Measurements from ENCODE around the gene CRYBG2.

The CRYBG2 gene

GRCh38 chr1:26368486-26368885 is 14.6 kb upstream of the CRYBG2 start:
- DNase-seq (ENCODE audit: low read depth) = no peak

- DNase-seq (ENCODE audit: low read depth) = no peak
Observed at GRCh38 chr1:26368006-26368405, 14.1 kb upstream of the CRYBG2 start.

- no peak for DNase-seq (ENCODE audit: low read depth)
Observed at GRCh38 chr1:26367441-26367840, 13.5 kb upstream of the CRYBG2 start.

GRCh38 chr1:26364956-26365355 is 11.0 kb upstream of the CRYBG2 start:
- DNase-seq (ENCODE audit: low read depth) = no peak

- DNase-seq (ENCODE audit: low read depth) = peak; percentile 74
Observed at GRCh38 chr1:26363549-26364448, 9.9 kb upstream of the CRYBG2 start.

- no peak for DNase-seq (ENCODE audit: low read depth)
Observed at GRCh38 chr1:26362331-26362730, 8.4 kb upstream of the CRYBG2 start.

- no peak for DNase-seq (ENCODE audit: low read depth)
Observed at GRCh38 chr1:26361605-26362122, 7.7 kb upstream of the CRYBG2 start.

GRCh38 chr1:26360807-26361604 is 7.1 kb upstream of the CRYBG2 start:
- no peak for DNase-seq (ENCODE audit: low read depth)

GRCh38 chr1:26359981-26360806 is 6.3 kb upstream of the CRYBG2 start:
- peak; percentile 36 for DNase-seq (ENCODE audit: low read depth)

GRCh38 chr1:26358411-26359384 is 4.8 kb upstream of the CRYBG2 start:
- peak; percentile 76 for DNase-seq (ENCODE audit: low read depth)

- no peak for DNase-seq (ENCODE audit: low read depth)
Observed at GRCh38 chr1:26357121-26357602, 3.2 kb upstream of the CRYBG2 start.

GRCh38 chr1:26356106-26356505 is 2.2 kb upstream of the CRYBG2 start:
- DNase-seq (ENCODE audit: low read depth) = no peak

- DNase-seq (ENCODE audit: low read depth) = no peak
Observed at GRCh38 chr1:26354972-26355371, 1.0 kb upstream of the CRYBG2 start.

- no peak for DNase-seq (ENCODE audit: low read depth)
Observed at GRCh38 chr1:26353210-26353859, 595 bp downstream of the CRYBG2 start.

GRCh38 chr1:26352338-26352679 is 1.6 kb downstream of the CRYBG2 start:
- DNase-seq (ENCODE audit: low read depth) = no peak

GRCh38 chr1:26351590-26352337 is 2.2 kb downstream of the CRYBG2 start:
- no peak for DNase-seq (ENCODE audit: low read depth)

GRCh38 chr1:26350701-26351589 is 3.0 kb downstream of the CRYBG2 start:
- DNase-seq (ENCODE audit: low read depth) = no peak

- no peak for DNase-seq (ENCODE audit: low read depth)
Observed at GRCh38 chr1:26350343-26350700, 3.6 kb downstream of the CRYBG2 start.

Measured in T follicular helper cell (primary cell).